ENCODE results near the gene GTPBP1. TPM values are rescaled to one million over a fixed set of nuclear protein-coding genes. Genes with fewer than 3 reads are reported as not detected.

The GTPBP1 gene
- total and polyA plus RNA-seq, 2 of the 13 experiments (the other 11 are each of a cell fraction or from before 2014, with no cell fraction given) = 22.3 to 27.0 TPM

DNA sequence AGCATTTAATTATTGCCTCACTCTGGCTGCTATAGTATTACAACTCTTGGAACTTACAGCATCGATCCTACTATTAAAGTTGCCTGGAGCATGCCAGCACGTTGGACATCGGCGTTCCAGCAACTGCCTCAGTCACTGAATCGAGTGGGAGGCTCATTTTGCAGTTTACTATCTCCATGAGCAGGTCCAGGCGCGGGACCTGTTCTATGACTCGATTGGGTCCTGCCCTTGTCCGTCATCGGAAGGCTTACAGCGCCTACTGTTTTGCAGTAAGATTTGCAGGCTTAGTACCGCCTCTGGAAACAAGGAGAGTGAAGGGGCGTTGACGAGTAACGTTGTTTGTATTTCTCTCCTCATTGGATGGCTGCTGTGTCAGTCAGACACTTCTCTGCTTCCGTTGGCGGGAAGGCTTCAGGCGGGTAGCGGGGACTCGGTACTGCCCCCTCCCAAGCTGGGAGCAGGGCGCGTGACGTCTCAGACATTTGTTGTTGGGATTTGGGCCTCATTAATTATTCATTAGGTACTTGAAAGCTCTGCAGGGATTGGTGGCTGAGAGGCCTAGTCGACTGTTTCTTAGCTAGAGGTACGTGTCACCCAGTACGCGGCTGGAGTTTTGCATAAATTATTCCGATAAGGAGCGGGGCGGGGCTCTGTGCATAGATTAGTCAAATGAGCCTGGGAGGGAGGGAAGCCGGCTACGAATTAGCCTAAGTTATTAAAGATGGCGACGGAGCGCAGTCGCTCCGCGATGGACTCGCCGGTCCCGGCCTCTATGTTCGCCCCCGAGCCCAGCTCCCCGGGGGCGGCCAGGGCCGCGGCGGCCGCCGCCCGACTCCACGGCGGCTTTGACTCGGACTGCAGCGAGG is at the start of gene GTPBP1 (continued):
- no peak for TF ChIP-seq FIP1L1 (IDR thresholded peaks at IDR 0.05; ENCODE audit: borderline replicate concordance, insufficient read depth, low read depth, low read length)
- no peak for TF ChIP-seq ZNF556 (CRISPR knock-in tag; IDR thresholded peaks at IDR 0.05; ENCODE audit: borderline replicate concordance)
- TF ChIP-seq SNAPC2 (CRISPR knock-in tag; IDR thresholded peaks at IDR 0.05) = peak; percentile 82; the same call in 1 of the 2 replicates
- TF ChIP-seq ZNF543 (CRISPR knock-in tag; IDR thresholded peaks at IDR 0.05) = no peak
- TF ChIP-seq LCORL (IDR thresholded peaks at IDR 0.05) = no peak
- TF ChIP-seq LCORL (CRISPR knock-in tag; IDR thresholded peaks at IDR 0.05) = peak; percentile 15; the same call in 1 of the 2 replicates
- TF ChIP-seq HOXA3 (CRISPR knock-in tag; IDR thresholded peaks at IDR 0.05) = peak; percentile 1; the same call in 1 of the 2 replicates
- TF ChIP-seq NR1H2 (CRISPR knock-in tag; IDR thresholded peaks at IDR 0.05; ENCODE audit: borderline replicate concordance, low read depth) = no peak
- no peak for TF ChIP-seq ZNF75D (CRISPR knock-in tag; IDR thresholded peaks at IDR 0.05; ENCODE audit: borderline replicate concordance)
- no peak for TF ChIP-seq REPIN1 (CRISPR knock-in tag; IDR thresholded peaks at IDR 0.05; ENCODE audit: borderline replicate concordance, low read depth)
- no peak for TF ChIP-seq ARNT (IDR thresholded peaks at IDR 0.05)
- 0 out of 2 replicates have a peak, but pooled peaks have one; percentile 48 for TF ChIP-seq SIN3A (IDR thresholded peaks at IDR 0.05; ENCODE audit: borderline replicate concordance, low read depth, low read length)
- TF ChIP-seq, protein P1, sequence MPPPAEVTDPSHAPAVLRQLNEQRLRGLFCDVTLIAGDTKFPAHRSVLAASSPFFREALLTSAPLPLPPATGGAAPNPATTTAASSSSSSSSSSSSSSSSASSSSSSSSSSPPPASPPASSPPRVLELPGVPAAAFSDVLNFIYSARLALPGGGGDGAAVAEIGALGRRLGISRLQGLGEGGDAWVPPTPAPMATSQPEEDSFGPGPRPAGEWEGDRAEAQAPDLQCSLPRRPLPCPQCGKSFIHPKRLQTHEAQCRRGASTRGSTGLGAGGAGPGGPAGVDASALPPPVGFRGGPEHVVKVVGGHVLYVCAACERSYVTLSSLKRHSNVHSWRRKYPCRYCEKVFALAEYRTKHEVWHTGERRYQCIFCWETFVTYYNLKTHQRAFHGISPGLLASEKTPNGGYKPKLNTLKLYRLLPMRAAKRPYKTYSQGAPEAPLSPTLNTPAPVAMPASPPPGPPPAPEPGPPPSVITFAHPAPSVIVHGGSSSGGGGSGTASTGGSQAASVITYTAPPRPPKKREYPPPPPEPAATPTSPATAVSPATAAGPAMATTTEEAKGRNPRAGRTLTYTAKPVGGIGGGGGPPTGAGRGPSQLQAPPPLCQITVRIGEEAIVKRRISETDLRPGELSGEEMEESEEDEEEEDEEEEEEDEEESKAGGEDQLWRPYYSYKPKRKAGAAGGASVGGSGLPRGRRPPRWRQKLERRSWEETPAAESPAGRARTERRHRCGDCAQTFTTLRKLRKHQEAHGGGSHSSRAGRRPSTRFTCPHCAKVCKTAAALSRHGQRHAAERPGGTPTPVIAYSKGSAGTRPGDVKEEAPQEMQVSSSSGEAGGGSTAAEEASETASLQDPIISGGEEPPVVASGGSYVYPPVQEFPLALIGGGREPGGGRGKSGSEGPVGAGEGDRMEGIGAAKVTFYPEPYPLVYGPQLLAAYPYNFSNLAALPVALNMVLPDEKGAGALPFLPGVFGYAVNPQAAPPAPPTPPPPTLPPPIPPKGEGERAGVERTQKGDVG (CRISPR knock-in tag; IDR thresholded peaks at IDR 0.05; ENCODE audit: borderline replicate concordance) = no peak
- TF ChIP-seq ZNF143 (CRISPR knock-in tag; IDR thresholded peaks at IDR 0.05) = 0 out of 2 replicates have a peak, but pooled peaks have one; percentile 5
- TF ChIP-seq, protein P2, sequence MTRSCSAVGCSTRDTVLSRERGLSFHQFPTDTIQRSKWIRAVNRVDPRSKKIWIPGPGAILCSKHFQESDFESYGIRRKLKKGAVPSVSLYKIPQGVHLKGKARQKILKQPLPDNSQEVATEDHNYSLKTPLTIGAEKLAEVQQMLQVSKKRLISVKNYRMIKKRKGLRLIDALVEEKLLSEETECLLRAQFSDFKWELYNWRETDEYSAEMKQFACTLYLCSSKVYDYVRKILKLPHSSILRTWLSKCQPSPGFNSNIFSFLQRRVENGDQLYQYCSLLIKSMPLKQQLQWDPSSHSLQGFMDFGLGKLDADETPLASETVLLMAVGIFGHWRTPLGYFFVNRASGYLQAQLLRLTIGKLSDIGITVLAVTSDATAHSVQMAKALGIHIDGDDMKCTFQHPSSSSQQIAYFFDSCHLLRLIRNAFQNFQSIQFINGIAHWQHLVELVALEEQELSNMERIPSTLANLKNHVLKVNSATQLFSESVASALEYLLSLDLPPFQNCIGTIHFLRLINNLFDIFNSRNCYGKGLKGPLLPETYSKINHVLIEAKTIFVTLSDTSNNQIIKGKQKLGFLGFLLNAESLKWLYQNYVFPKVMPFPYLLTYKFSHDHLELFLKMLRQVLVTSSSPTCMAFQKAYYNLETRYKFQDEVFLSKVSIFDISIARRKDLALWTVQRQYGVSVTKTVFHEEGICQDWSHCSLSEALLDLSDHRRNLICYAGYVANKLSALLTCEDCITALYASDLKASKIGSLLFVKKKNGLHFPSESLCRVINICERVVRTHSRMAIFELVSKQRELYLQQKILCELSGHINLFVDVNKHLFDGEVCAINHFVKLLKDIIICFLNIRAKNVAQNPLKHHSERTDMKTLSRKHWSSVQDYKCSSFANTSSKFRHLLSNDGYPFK (CRISPR knock-in tag; IDR thresholded peaks at IDR 0.05; ENCODE audit: borderline replicate concordance) = no peak; the same call in 1 of the 2 replicates
- TF ChIP-seq KDM4B (CRISPR knock-in tag; IDR thresholded peaks at IDR 0.05) = no peak
- TF ChIP-seq, protein P3, sequence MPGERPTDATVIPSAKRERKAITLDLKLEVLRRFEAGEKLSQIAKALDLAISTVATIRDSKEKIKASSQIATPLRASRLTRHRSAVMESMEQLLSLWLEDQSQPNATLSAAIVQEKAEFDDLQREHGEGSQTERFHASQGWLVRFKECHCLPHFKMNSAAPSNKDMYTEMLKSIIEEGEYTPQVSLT (CRISPR knock-in tag; IDR thresholded peaks at IDR 0.05; ENCODE audit: borderline replicate concordance, low read depth) = no peak
- TF ChIP-seq ZNF652 (CRISPR knock-in tag; IDR thresholded peaks at IDR 0.05; ENCODE audit: borderline replicate concordance, low read depth) = no peak
- TF ChIP-seq HCFC1 (IDR thresholded peaks at IDR 0.05; ENCODE audit: low read depth, low read length) = no peak
- no peak for TF ChIP-seq HOXA5 (CRISPR knock-in tag; IDR thresholded peaks at IDR 0.05)
- peak; percentile 59 for TF ChIP-seq TAF1 (CRISPR knock-in tag; IDR thresholded peaks at IDR 0.05)
- TF ChIP-seq ZNF263 (CRISPR knock-in tag; IDR thresholded peaks at IDR 0.05) = no peak; the same call in 1 of the 2 replicates
- TF ChIP-seq KMT2A (CRISPR knock-in tag; IDR thresholded peaks at IDR 0.05) = no peak
- TF ChIP-seq DR1 (CRISPR knock-in tag; IDR thresholded peaks at IDR 0.05) = peak; percentile 47; the same call in 1 of the 2 replicates
- TF ChIP-seq TGIF2 (CRISPR knock-in tag; IDR thresholded peaks at IDR 0.05) = no peak
